ENCODE data around the gene MED29.
A peak's percentile ranks its signal among the peaks of the same experiment; 100 is the strongest.

MED29 gene, protein sequence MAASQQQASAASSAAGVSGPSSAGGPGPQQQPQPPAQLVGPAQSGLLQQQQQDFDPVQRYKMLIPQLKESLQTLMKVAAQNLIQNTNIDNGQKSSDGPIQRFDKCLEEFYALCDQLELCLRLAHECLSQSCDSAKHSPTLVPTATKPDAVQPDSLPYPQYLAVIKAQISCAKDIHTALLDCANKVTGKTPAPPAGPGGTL

DNA sequence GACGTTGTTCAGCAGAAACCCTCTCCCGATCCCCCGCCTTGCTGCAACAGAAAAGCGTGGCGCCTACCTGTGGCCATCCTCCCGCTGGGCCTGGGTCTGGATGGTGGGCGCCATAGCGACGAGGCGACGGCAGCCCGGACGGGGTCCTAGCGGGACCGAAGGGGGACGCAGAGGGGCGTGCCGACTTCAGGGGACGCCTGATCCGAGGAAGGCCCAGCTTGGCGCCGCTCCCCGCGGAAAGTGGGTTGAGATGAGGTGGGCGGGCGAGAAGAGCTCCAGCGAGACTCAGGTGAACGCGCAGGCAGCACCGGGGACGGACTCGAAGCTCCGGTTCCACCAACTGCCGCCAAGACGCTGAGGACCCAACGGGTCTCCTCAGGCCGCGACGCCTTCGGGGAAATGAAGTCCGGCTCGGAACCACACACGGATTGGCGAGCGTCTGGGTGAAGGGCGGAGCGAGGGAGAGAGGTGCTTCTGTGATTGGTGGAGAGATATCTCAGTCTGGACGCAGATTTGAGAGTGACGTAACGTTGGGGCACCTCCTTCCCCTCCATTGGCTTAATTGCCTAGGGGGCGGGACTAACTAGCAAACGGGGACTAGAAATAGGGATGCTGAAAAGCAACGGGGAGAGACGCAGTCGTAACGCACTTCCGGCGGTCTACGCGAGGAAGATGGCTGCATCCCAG is at the start of gene MED29, which contains the start of gene PAF1:
Gene MED29, plus strand, starts transcription at position 628 of the 687 bp plus-strand sequence. Its CDS starts 45 bp downstream, at position 673.
Gene PAF1, minus strand, starts transcription at position 356 of the 687 bp plus-strand sequence. Its CDS starts 242 bp downstream, at position 114.
- DNase-seq: peak; percentile 97

DNA sequence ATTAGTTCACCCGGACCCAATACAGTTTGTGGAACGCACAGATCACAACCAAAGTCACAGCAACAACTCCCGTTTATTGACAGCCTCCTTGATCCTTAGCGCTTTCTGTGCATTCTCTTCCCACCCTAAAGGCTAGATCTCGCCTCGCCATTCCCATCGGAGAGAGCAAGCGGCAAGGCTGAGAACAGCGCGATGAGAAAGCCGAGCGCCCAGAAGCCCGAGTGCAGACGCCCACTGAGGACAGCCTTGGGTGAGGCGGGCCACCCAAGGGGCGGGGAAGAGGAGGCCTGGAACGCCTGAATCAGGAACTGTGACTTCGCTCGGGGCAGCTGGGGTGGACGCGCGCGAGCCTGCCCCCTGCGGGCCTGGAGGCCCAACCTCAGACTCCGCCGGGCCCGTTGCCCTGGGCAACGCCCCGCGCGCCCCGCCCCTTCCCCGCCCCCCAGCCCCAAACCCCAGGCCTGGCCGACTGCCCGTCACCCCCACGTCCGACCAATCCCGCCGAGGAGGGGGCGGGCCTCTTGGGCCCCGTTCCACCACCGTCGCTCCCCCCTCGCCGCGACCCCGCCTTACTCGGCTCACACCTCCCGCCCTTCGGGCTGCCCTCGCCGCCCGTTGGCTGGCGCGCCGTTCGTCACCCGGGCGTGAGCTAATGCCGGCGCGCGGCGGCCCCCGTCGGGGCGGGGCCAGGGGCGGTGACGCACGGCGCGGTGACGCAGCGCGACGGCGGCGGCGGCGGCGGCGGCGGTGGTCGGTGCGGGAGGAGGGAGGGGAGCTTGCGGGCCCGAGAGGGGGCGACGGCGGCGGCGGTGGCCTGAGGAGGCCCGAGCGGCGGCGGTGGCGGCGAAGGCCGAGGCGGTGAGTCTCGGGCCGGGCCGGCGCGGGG is 49.2 kb upstream of the MED29 start, which contains the start of gene SAMD4B:
Gene SAMD4B, plus strand, starts transcription at position 703 of the 886 bp plus-strand sequence. CDS start 14,473 bp downstream, outside the sequence.
- DNase-seq: peak; percentile 99

DNA sequence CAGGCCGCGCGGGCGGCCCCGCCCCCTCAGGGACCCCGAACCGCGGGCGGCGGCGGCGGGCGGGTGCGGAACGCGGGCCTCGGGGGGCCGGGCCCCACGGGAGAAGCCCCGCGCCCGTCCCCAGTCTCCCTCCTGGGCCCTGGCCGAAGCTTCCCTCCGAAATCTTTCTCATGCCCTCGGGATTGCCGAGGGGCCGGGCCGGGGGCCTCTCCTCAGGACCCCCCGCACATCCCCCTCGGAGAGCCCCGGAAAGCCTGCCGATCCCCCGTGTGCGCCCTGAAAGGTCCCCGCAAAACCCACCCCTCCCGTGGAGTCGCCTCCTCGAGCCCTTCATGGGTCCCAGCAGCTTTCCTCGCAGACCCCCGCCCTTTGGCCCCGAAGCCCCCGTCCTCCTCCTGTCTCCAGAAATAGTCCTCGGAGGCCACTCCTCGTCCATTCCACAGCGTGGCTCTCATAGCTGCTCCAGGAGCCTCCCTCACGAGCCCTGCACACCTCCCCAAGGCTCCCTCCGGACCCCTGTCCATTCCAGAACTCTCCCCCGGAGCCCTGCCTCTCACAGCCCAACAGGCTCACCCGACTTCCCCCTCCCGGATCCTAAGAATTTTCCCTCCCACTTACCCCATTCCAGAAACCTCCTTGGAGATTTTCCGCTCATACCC is 48.4 kb upstream of the MED29 start:
- peak; percentile 9 for DNase-seq

DNA sequence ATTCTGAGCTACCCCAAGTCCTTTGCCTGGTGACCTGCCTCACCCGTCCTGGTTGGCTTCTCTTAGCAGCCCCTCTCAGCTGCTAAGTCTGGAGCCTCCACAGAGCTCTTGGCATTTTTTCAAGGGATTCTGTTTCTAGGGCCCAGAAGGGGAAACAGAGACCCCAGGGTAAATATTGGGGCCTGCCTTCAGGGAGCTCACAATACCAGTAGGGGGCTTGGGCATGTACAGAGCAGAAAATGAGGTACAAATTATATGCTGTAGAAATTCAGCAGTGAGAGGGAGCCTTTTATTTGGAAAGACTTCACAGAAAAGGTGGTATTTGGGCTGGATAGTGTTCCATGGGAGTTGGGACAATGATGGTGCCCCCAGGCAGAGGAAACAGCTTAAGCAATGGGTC is 45.2 kb upstream of the MED29 start:
- no peak for DNase-seq

DNA sequence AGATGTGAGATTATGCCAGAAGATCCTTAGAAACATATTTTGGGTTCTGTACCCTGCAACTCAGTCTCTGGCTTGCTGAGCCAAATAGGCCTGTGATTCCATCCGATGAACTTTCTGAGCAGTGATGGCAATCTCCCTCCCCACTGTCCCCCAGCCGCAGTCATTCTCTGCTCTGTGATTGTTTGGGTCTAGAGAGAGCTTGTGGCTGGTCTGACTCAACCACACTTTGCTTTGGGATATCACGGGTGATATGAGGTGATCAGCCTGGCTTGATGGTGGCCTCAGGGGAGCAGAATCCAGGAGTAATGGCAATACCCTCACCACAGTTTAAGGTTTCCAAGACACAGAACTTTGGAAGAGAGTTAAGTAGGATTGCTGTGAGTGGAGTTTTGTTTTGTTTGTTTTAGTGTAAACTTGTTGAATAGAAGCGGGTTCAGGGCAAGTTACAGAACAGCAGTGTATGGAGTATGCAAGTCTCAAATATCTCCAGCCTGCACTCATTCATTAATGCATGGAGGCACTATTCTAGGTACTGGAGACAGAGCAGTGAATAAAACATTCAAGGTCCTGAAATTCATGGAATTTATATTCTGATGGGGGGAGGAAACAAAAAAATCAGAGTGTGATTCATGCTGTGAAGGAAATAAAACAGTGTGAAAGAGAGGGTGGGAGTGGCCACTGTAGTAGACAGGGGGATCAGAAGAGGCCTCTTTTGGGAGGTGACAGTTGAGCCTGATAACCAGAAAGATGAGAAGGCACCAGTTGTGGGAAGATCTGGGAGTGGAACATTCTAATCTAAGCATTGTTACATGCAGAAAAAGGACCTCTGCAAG is 43.6 kb upstream of the MED29 start:
- DNase-seq: no peak

DNA sequence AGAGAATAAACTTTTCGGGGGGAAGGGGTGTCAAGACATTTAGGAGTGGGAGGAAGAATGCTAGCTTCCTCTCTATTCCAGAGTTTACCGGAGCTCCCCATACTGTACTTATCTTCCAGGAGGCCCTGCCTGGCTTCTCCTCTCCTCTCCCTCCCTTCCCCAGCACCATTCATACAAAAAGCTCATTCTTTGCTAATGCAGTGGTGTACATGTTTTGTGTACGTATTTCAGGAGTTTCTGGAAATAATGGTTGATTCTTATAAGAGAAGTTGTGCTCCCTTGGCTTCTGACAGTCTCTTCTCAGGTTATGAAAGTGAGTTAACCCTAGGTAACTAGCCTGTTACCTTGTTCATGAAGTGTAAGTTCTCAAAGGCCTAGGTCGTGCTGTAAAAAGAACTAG is 41.9 kb upstream of the MED29 start:
- DNase-seq: no peak

DNA sequence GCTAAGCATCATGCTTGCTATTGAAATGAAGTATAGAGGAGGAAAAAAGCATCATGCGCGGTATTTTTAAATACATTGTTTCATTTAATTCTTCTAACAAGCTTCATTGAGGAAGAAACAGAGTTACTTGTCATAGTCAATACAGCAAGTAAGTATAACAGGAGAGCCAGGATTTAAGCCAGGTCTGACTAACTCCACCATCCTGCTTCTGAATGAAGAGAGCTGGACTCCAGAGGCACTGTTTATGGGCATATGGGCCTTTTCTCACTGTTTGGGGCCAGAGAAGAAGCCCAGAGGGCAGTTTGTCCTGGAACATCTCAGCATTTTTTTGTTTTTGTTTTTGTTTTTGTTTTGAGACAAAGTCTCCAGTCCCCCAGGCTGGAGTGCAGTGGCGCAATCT is 41.0 kb upstream of the MED29 start:
- no peak for DNase-seq

DNA sequence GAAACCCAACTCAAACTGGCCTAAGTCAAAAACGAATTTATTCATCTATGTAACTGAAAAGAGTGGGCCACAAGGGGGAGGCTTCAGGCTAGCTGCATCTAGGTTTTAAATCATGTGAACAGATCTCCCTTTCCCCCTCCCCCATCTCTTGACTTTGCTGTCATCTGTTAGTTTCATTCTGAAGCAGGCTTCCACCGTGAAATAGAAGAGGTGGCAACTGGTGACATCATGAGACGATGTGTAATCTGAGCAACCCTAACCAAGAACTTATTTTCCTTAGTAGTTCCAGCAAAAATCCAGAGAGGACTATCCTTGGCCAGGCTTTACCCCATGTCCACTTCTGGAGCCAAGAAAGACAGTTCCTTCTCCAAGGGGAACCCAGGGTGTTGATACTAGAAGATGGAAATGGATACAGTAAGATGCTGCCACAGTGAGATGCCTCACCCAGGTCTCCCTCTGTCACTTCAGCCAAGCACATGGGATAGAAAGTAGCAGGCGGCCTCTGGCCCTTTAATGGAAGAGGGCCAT is 39.6 kb upstream of the MED29 start:
- peak; percentile 69 for DNase-seq

DNA sequence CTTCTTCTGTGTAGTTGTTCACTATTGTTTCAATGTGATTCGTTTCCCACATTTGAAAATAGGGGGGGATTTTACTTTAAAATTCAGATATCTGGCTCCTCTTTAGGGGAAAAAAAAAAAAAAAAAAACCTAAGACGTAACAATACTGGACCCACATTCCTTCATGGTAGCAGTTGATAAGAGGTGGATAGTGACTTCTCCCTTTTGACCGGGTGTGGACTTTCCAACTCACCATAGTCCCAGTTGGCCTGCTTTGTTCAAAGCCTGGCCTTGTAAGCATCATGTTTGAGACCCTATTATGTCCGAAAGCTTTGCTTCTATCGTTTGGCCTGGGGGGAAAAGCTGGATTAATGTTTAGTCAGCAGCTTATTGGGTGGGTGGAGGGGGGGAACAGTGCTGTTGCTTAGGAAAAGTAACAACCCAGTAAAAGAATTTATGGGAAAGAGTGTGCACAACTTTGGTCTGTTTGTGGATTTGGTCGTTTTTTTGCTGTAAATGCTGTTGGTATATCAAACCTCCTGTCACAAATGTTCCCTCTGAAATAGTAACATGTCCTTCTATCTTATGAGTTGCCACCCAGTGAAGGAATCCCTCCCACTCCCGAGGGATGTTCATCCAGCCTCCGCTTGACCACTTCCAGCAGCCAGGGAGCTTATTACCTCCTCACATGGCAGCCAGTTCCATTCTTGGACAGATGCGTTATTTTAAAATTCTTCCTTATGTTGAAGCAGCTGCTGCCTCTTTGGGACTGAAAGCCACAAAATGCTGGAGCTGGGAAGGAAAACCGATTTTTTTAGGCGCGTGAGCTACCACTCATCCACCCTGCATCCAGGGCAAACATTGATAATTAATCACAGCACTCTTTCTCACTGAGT is 38.6 kb upstream of the MED29 start:
- DNase-seq: no peak

DNA sequence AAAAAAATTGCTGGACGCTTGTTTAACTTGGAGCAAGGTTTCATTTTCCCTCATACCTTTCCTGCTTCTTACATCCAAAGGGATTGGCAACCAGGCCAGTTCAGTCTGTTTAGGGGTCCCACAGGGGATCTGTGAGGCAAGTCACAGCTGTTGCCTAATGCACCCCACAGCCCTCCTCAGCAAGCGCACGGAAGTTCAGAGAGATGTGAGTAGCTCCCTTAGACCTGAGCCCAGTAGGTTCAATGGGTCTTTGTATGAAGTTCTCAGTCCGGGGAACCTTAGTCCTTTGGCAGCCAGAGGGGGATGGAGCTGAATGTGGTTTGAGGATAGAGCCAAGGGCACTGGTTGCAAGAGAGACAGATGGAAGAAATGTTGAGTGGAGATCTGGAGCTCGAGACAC is 35.9 kb upstream of the MED29 start:
- no peak for DNase-seq

DNA sequence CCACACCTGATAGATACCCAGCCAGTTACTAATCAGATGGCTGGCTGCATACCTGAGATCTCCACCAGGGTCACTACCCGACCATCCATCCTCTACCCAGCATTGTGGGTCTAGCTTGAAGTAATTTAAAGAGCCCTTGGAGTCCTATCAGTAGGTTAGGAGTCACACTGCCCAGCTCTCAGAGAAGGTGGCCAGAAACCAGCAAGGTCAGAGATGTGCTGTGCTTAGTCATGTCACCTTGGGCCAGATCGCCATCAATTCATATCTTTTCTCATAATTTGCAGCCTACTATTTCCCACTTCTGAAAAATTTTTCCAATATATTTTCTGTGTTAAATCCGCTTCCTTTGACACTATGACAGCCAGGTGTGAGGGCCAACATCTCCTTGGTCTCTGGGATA is 35.1 kb upstream of the MED29 start:
- DNase-seq: no peak

DNA sequence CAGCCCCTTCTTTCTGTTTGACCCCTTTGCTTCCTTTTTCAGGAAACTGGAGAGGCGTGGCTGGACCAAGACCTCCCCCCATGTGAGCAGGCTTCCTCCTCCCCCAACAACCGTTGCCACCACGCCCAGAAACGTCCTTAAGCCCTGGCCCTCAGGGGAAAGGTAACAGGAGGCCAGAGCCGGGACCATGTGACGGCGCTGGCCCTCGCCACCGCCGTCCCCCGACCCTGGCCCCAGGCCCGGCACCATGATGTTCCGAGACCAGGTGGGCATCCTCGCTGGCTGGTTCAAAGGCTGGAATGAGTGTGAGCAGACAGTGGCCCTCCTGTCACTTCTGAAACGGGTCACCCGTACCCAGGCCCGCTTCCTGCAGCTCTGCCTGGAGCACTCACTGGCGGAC is 34.5 kb upstream of the MED29 start:
- no peak for DNase-seq

DNA sequence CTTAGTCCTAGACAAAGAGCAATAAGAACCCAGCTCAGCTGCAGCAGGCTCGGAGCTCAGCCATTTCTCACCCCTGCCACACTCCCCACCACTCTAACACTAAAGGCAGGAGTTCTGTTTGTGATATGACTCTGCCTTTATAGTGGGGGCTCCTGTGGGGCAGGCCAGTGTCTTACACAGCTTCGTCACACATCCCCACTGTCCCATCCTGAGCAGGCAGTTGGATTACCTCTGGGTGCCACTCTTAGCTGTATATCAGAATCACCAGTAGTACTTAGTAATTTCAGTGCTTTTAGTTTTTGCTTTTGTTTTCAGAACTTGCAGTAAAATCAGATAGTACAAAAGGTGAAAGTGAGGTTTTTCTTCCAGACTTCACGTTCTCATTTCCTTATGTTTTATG is 32.2 kb upstream of the MED29 start:
- no peak for DNase-seq

DNA sequence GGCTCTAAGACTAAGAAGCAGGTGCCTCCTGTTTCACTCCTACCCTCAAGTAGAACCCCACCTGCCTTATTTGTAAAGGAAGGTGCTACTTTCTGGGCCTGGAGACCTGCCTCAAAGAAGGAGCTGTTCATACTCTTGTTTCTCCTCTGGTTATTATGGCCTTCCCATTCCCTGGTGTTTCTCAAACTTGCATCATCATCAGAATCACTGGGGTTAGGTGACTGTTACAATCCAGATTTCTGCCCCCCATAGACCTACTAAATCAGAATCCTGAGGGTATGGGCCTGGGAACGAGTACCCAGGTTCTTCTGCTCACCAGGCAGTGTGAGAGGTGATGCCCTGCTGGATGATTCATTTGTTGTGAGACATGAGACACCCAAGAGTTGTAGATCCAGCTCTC is 30.6 kb upstream of the MED29 start:
- DNase-seq: no peak

DNA sequence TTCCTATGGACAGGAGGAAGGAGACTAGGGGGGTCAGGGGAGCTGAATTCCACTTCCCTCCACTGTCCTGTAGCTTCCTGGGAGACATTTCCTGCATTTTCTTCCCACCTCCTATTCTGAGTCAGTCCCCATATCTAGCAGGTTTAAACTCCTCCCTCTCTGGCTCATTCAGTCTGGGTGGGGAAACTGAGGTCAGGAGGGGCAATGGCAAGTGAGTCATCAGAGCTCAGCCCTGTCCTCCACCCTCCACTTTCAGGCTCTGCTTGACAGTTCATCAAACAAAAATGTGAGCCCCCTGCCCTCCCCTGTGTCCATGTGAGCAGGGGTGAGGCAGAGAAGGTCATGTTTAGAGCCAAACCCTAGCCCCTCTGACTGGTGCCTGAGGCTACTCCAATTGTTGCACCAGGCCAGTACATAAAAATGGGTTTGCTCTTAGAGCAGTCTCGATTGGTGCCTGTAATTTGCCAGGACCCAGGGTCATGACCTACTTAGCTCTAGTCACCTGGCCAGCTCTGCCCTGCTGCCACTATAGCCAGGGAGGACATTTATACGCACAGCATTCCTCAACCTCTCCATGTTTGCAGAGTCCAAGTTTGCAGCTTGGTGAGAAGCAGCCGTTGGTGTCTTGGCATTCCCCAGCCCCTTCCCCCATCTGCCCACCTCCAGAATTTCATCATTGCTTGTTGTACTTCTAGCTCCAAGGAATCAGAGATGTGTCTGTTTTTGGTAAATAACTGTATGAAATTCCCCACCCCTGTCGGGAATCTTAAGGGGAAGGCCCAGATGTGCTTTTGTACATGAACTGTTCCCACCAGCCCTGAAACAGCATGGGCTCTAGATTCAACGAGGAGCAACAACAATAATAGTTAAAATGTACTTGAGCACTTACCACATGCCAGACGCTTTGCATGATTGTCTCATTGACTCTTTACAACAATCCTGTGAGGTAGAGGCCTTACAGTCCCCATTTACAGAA is 28.2 kb upstream of the MED29 start:
- DNase-seq: no peak

DNA sequence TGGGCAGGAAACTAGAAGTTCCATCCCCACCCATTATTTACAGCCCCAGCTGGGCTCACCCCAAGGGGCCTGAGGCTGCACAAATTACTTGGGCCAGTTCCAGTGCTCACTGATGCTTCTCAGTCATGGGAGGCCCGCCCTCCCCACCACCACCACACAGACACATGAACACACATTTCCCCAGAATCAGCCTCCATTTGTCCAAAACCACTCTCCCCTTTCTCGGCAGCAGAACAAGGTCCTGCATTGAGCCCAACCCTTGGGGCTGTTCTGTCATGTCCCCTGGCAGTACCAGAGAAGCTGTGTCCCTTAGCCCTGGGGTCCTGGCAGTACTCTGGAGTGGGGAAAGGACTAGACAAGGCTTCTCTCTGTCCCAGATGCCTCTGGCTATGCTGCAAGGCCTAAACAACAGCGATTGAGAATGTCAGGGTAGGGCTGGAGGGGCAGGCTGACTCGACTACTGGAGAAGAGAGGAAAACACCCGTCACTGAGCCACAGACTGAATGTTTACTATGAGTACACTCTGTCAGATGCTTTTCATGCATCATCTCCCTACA is 27.2 kb upstream of the MED29 start:
- DNase-seq: no peak

DNA sequence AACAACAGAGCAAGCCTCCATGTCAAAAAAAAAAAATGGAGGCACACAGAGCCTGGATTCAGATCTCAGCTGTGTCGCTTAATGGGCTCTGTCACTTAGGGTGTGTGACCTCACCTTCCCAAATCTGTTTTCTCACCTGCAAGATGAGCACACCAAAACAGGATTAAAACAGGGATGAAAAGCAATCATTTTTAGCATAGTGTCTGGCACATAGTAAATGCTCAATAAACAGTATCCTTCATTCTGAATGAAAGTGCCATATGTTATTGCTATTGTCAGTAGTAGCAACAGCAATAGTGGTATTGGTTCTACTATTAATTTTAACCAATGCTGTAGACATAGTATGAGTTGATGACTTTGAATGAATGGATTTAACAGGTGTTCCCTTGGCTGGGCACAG is 25.6 kb upstream of the MED29 start:
- no peak for DNase-seq

DNA sequence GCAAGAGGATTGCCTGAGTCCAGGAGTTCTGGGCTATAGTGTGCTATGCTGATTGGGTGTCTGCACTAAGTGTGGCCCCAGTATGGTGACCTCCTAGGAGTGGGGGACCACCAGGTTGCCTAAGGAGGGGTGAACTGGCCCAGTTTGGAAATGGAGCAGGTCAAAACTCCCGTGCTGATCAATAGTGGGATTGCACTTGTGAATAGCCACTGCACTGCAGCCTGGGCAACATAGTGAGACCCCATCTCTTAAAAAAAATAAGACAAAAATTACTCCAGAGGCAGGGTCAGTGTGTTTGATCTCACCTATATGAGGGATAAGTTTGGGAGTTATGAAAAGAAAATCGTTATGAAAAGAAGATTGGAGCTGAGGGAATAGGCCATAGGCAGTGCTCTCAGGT is 22.0 kb upstream of the MED29 start:
- no peak for DNase-seq

DNA sequence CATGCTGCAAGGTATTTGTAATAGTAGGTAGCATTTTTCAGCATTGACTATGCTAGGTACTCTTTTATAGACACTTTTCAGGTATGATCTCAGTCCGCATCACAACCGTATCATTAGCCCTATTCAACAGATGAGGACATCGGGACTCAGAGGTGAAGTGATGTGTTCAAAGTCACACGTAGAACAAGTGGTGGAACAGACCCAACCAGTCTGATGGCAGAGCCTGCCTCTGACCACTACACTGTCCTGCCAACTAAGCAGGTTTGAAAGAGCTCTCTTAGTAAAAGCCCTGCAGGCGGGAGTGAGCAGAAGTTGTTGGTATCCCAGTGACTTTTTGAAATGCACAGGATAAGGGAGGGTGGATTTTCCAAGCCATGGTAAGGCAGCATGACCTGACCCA is 20.4 kb upstream of the MED29 start:
- DNase-seq: no peak

Data from stimulated activated CD4-positive, alpha-beta T cell treated with anti-CD3 and anti-CD28 coated beads, Interleukin-4, amount 100 ng/mL, for 24 hours (primary cell).